ENCODE data around the gene CEND1.

DNA sequence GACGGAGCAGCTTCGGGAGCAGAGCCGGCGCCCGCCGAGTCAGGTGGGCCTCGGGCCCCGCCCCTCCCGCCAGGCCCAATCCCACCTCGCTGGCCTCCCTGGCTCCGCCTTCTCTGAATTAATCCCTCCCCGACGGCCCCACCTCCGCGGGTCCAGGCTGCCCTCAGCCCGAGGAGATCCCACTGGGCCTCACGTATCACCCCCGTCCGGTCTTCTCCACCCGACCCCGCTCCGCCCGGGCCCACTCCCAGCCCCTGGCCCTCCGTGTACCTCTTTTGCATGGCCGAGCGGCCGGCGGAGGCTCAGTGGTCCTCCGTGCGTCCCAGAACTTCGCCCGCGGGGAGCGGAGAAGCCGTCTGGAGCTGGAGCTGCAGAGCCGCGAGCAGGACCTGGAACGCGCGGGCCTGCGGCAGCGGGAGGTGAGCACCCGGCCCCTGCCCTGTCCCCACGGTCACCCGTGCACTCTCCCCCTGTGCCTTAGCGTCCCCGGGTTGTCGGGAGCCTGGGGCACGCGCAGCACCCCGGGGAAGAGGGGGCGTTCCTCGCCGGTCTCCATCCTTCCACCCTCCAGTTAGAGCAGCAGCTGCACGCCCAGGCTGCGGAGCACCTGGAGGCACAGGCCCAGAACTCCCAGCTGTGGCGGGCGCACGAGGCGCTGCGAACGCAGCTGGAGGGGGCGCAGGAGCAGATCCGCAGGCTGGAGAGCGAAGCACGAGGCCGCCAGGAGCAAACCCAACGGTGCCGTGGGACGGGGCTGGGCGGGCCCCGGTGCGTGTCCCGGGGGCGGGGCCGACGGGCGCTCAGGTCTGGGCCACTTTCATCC, 40.6 kb upstream of the CEND1 start:
- TF ChIP-seq TAF1 (IDR thresholded peaks at IDR 0.05; ENCODE audit: low read depth) (no peak), EP300 (conservative IDR thresholded peaks at IDR 0.05; ENCODE audit: poor library complexity, severe bottlenecking) (no peak), POLR2AphosphoS5 (IDR thresholded peaks at IDR 0.05) (peak; percentile 27), RAD21 (conservative IDR thresholded peaks at IDR 0.05) (no peak), MXI1 (conservative IDR thresholded peaks at IDR 0.05; ENCODE audit: poor library complexity, severe bottlenecking) (no peak)
- TF ChIP-seq, protein P1, sequence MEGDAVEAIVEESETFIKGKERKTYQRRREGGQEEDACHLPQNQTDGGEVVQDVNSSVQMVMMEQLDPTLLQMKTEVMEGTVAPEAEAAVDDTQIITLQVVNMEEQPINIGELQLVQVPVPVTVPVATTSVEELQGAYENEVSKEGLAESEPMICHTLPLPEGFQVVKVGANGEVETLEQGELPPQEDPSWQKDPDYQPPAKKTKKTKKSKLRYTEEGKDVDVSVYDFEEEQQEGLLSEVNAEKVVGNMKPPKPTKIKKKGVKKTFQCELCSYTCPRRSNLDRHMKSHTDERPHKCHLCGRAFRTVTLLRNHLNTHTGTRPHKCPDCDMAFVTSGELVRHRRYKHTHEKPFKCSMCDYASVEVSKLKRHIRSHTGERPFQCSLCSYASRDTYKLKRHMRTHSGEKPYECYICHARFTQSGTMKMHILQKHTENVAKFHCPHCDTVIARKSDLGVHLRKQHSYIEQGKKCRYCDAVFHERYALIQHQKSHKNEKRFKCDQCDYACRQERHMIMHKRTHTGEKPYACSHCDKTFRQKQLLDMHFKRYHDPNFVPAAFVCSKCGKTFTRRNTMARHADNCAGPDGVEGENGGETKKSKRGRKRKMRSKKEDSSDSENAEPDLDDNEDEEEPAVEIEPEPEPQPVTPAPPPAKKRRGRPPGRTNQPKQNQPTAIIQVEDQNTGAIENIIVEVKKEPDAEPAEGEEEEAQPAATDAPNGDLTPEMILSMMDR (IDR thresholded peaks at IDR 0.05; ENCODE audit: poor library complexity, severe bottlenecking), result no peak
- TF ChIP-seq, protein P2, sequence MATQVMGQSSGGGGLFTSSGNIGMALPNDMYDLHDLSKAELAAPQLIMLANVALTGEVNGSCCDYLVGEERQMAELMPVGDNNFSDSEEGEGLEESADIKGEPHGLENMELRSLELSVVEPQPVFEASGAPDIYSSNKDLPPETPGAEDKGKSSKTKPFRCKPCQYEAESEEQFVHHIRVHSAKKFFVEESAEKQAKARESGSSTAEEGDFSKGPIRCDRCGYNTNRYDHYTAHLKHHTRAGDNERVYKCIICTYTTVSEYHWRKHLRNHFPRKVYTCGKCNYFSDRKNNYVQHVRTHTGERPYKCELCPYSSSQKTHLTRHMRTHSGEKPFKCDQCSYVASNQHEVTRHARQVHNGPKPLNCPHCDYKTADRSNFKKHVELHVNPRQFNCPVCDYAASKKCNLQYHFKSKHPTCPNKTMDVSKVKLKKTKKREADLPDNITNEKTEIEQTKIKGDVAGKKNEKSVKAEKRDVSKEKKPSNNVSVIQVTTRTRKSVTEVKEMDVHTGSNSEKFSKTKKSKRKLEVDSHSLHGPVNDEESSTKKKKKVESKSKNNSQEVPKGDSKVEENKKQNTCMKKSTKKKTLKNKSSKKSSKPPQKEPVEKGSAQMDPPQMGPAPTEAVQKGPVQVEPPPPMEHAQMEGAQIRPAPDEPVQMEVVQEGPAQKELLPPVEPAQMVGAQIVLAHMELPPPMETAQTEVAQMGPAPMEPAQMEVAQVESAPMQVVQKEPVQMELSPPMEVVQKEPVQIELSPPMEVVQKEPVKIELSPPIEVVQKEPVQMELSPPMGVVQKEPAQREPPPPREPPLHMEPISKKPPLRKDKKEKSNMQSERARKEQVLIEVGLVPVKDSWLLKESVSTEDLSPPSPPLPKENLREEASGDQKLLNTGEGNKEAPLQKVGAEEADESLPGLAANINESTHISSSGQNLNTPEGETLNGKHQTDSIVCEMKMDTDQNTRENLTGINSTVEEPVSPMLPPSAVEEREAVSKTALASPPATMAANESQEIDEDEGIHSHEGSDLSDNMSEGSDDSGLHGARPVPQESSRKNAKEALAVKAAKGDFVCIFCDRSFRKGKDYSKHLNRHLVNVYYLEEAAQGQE (IDR thresholded peaks at IDR 0.05; ENCODE audit: borderline replicate concordance), result no peak
